Inflammatory macrophage (primary cell): ENCODE data around the gene MMP20.

Source experiments
- DNase-seq, 2 donors: peaks; one replicate each; pipeline ENCODE4 v3.0.0-alpha.2; 2020 to 2022

Gene MMP20

GRCh38 chr11:102552447-102553194 is 72.5 kb downstream of the MMP20 start:
- DNase-seq = no peak

GRCh38 chr11:102552020-102552419 is 73.1 kb downstream of the MMP20 start:
- no peak for DNase-seq

- DNase-seq = peak in 1 of 2 donors; percentile 21
Observed at GRCh38 chr11:102551169-102551781, 73.9 kb downstream of the MMP20 start.

GRCh38 chr11:102546923-102547471 is 78.1 kb downstream of the MMP20 start:
- DNase-seq = peak; percentile 94 to 97

- DNase-seq = peak; percentile 80 to 87
Observed at GRCh38 chr11:102546427-102546826, 78.7 kb downstream of the MMP20 start.

GRCh38 chr11:102545701-102546100 is 79.4 kb downstream of the MMP20 start:
- DNase-seq = no peak

GRCh38 chr11:102544594-102544993 is 80.5 kb downstream of the MMP20 start:
- no peak for DNase-seq

- DNase-seq = no peak
Observed at GRCh38 chr11:102539567-102539966, 85.6 kb downstream of the MMP20 start.

GRCh38 chr11:102538932-102539331 is 86.2 kb downstream of the MMP20 start:
- peak in 1 of 2 donors; percentile 34 for DNase-seq

GRCh38 chr11:102534261-102534872 is 90.8 kb downstream of the MMP20 start:
- DNase-seq = no peak

- DNase-seq = peak; percentile 42 to 58
Observed at GRCh38 chr11:102530558-102530957, 94.6 kb downstream of the MMP20 start, which contains the start of gene MMP7. TSS of gene MMP7 (minus strand) at chr11:102530747. CDS start at chr11:102530700, 47 bp downstream.

GRCh38 chr11:102528618-102529017 is 96.5 kb downstream of the MMP20 start:
- DNase-seq = no peak

- no peak for DNase-seq
Observed at GRCh38 chr11:102527684-102528083, 97.4 kb downstream of the MMP20 start.

- DNase-seq = no peak
Observed at GRCh38 chr11:102527041-102527440, 98.1 kb downstream of the MMP20 start.
